WTC11 (cell line): ENCODE results near the gene LAT.

Source experiments
- CREB1 ChIP-seq: sonication (generic); formaldehyde crosslinking; IDR thresholded peaks from 2 replicates; pipeline ENCODE4 v1.8.0; 2023; ENCODE audit warnings: mild to moderate bottlenecking, missing genetic modification reagents
- CTCF ChIP-seq: fragments of 200-600 bp; IDR thresholded peaks from 2 replicates; pipeline ENCODE4 v1.8.0; 2022; ENCODE audit warnings: antibody characterized with exemption
- USF1 ChIP-seq: sonication (generic); formaldehyde crosslinking; IDR thresholded peaks from 2 replicates; pipeline ENCODE4 v1.8.0; 2022; ENCODE audit warnings: mild to moderate bottlenecking, missing genetic modification reagents
- ZBTB21 ChIP-seq: sonication (generic); formaldehyde crosslinking; IDR thresholded peaks from 2 replicates; pipeline ENCODE4 v1.8.1; 2023; ENCODE audit warnings: mild to moderate bottlenecking, missing genetic modification reagents, borderline replicate concordance
- ZSCAN18 ChIP-seq: fragments of 250-450 bp; sonication (Bioruptor Pico); IDR thresholded peaks from 2 replicates; pipeline ENCODE4 v2.1.2; 2022; ENCODE audit warnings: mild to moderate bottlenecking, moderate library complexity

GRCh38 chr16:28989363-28989762, 4.5 kb downstream of the LAT start:
- TF ChIP-seq CTCF, result no peak
- no peak for TF ChIP-seq ZBTB21 (CRISPR knock-in tag)
- TF ChIP-seq USF1 (CRISPR knock-in tag), result no peak
- no peak for TF ChIP-seq ZSCAN18 (CRISPR knock-in tag)
- TF ChIP-seq CREB1, result no peak
